Stomach smooth muscle (tissue), 2 donors: ENCODE results near the gene EML1.

Experiments
- H3K27ac ChIP-seq: one replicate; pipeline ENCODE4 v1.7.0; 2013; ENCODE audit warnings: mild to moderate bottlenecking, low read length, inconsistent platforms
- H3K27me3 ChIP-seq, 2 donors: one replicate each; pipeline ENCODE4 v1.7.0; 2013; ENCODE audit warnings: low read length in 2 of 2; ENCODE audit not compliant: insufficient read depth in 2 of 2, control insufficient read depth in 1 of 2
- H3K36me3 ChIP-seq, 2 donors: one replicate each; pipeline ENCODE4 v1.7.0; 2013; ENCODE audit warnings: low read length in 2 of 2; ENCODE audit not compliant: control insufficient read depth in 2 of 2, insufficient read depth in 2 of 2
- H3K4me1 ChIP-seq: one replicate; pipeline ENCODE4 v1.7.0; 2013; ENCODE audit warnings: low read length; ENCODE audit not compliant: control insufficient read depth, insufficient read depth
- H3K4me3 ChIP-seq, 2 donors: one replicate each; pipeline ENCODE4 v1.7.0; 2013; ENCODE audit warnings: low read length in 2 of 2
- H3K9ac ChIP-seq, 2 donors: one replicate each; pipeline ENCODE4 v1.7.0; 2013; ENCODE audit warnings: low read length in 2 of 2, mild to moderate bottlenecking in 1 of 2
- H3K9me3 ChIP-seq, 2 donors: one replicate each; pipeline ENCODE4 v1.7.0; 2013; ENCODE audit warnings: low read length in 2 of 2; ENCODE audit not compliant: control insufficient read depth in 2 of 2
- donor health status: healthy.
- donor health status: Pancreatic carcinoma.

EML1 gene

DNA sequence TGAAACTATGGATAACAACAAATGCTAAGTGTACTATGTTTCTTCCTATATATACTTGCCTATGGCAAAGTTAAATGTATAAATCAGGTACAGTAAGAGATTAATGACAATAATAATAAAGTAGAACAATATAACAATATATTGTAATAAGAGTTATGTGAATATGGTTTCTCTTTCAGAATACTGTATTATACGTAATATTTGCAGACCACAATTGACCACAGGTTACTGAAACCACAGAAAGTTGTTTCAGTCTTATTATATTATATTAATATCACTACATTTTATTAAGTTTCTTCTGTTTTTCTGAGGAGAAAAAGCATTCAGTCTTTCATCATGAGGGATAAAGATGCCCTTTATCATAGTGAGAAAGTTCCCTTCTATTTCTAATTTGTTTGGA, 131.2 kb downstream of the EML1 start:
- Histone ChIP-seq H3K4me3 (no peak overlapping the region), H3K9ac (no peak overlapping the region), H3K27ac (no peak overlapping the region), H3K9me3 (no peaks in the 10 kb centered on the region), H3K36me3 (peaks cover 32 to 39% of the 10 kb centered on the region in 2 donors), H3K4me1 (peaks cover 2% of the 10 kb centered on the region), H3K27me3 (no peaks in the 10 kb centered on the region)

DNA sequence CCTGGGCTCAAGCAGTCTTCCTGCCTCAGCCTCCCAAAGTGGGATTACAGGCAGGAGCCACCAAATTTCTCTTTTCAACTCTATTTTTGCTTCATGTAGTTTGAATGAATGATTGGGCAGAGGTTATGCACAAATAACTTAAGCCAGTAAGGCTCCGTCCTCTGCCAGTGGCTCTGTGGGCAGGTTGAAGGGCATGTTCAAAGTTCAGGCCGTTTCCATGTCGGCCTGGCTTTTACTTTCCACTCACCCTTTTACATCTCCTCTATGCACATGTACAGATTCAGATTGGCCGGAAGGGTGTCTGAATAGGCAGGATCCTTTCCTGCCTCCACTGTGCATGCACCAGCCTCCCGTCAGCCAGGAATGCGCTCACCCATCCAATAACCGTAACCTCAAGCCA, 132.3 kb downstream of the EML1 start:
- Histone ChIP-seq H3K27me3 (no peaks in the 10 kb centered on the region), H3K4me1 (peaks cover 5% of the 10 kb centered on the region), H3K27ac (no peak overlapping the region), H3K4me3 (no peak overlapping the region), H3K9ac (no peak overlapping the region), H3K36me3 (peaks cover 23 to 36% of the 10 kb centered on the region in 2 donors), H3K9me3 (no peaks in the 10 kb centered on the region)

DNA sequence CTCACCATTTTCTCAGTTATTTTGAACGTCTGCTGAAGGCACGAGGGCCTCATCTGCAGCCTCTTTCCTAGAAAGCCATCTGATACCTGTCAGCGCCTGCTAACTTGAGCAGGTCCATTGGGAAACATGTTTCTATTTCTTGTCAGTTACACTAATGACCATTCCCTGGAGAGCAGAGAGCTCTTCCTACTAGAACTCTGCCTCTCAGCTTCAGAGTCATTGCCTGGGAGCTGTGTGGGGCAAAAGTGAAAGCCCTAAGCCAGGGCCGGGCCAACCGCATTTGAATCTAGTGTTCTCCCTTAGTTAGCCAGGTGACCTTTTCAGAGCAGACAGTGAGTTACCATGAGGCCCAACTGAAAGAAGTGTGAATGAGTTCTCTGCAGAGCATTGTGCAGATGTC, 135.8 kb downstream of the EML1 start:
- Histone ChIP-seq H3K27me3 (no peaks in the 10 kb centered on the region), H3K4me3 (no peak overlapping the region), H3K9ac (no peak overlapping the region), H3K27ac (no peak overlapping the region), H3K36me3 (peaks cover 8 to 36% of the 10 kb centered on the region in 2 donors), H3K9me3 (no peaks in the 10 kb centered on the region), H3K4me1 (peaks cover 5% of the 10 kb centered on the region)

DNA sequence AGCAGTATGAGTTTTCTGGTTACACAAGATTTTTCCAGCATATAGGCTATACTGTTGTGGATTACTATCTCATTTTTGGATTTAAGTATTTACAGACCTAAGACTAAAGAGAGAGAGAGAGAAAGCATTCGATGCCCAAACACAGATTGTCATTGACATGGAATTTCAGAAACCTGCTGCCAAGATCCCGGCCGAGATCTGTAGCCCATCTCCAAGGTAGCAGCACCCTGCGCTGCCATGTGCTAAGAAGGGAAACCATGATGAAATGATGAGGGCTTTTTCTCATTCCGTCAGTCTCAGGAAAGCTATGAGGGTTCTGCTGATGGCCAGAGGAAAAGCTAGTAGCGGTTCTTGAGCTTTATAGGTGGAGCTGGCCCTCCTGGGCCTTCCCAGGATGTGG, 136.4 kb downstream of the EML1 start:
- Histone ChIP-seq H3K27ac (no peak overlapping the region), H3K36me3 (peaks cover 8 to 38% of the 10 kb centered on the region in 2 donors)

DNA sequence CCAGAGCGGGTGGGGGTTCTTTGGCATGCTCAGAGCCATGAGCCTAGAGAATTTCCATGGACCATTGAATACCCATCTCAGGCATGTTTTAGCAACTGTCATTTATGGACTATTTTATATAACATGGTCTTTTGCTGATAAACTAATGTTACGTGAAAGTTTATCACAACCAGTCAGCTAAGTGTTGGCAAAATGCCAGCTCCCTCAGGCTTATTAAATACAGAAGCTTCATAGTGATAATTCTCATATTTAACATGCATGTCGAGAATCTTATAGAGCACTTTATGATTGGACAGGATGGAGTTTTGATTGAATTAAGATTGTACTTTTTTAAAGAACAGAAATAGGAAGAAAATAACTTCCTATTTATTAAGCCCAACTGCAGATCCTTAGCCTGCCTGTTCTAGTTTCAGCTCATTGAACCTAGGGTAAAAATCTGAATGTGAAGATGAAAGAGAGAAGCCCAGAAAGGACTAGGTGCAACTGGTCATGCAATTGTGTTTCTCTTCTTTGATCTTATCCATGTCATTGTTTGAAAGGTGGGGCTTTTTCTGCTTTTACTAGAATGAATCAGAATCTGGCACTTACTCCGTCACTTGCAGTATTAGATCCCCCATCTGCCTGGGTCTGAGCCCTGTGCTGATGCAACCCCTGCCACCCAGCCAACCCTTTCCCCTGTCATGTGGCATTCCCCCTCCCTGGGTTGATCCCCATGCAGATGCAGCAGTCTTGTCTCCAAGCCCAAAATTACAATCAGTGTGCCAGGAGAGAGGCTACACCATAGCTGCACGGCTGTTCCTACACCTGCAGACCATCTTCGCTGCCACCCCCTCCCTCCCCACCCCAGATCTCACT, 137.4 kb downstream of the EML1 start:
- Histone ChIP-seq H3K9ac (no peak overlapping the region), H3K4me3 (no peak overlapping the region), H3K27ac (no peak overlapping the region)

More for the DNA sequence above, 136.4 kb downstream of the EML1 start:
- Histone ChIP-seq H3K27me3 (no peaks in the 10 kb centered on the region), H3K4me1 (peaks cover 5% of the 10 kb centered on the region), H3K9ac (no peak overlapping the region), H3K9me3 (no peaks in the 10 kb centered on the region), H3K4me3 (no peak overlapping the region)

DNA sequence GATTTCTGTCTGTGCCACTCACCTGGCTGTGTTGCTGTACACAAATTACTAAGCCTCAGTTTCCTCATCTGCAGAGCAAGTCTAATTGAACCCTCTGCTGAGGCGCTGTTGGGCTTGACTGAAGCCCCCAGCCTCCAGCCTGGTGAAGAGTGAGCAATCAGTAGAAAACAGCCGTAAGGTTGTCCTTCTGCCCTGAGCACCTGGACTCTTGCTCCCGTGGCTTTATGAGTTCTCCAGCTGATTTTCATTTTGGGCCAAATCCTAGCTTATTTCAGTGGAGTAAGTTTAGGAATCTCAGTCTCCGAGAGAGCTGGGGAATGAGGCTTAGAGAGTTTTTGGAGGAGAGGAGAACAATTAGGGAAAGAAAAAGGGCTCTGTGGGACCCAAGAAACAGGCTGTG, 138.1 kb downstream of the EML1 start:
- no peak overlapping the region for H3K27ac ChIP-seq

More for the DNA sequence above, 137.4 kb downstream of the EML1 start:
- Histone ChIP-seq H3K36me3 (peaks cover 9 to 37% of the 10 kb centered on the region in 2 donors), H3K27me3 (no peaks in the 10 kb centered on the region), H3K9me3 (no peaks in the 10 kb centered on the region), H3K4me1 (peaks cover 5% of the 10 kb centered on the region)

DNA sequence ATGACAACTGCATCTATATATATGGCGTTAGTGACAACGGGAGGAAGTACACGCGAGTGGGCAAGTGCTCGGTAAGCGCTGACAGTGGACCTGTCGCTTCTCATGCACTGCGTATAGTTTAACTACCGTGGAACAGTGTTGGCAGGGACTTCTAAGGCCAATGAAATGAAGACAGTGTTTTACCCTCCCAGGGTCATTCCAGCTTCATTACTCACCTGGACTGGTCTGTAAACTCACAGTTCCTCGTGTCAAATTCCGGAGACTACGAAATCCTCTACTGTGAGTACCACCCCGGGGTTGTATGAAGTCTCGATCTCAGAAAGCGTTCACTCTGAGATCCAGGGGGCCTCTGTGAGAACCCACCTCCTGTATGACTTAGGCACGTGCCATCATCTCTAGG, 142.8 kb downstream of the EML1 start:
- H3K36me3 ChIP-seq: peaks cover 52 to 64% of the 10 kb centered on the region in 2 donors

More for the DNA sequence above, 138.1 kb downstream of the EML1 start:
- Histone ChIP-seq H3K36me3 (peaks cover 11 to 40% of the 10 kb centered on the region in 2 donors), H3K27me3 (no peaks in the 10 kb centered on the region), H3K9me3 (no peaks in the 10 kb centered on the region), H3K4me3 (no peak overlapping the region), H3K4me1 (peaks cover 5% of the 10 kb centered on the region), H3K9ac (no peak overlapping the region)

DNA sequence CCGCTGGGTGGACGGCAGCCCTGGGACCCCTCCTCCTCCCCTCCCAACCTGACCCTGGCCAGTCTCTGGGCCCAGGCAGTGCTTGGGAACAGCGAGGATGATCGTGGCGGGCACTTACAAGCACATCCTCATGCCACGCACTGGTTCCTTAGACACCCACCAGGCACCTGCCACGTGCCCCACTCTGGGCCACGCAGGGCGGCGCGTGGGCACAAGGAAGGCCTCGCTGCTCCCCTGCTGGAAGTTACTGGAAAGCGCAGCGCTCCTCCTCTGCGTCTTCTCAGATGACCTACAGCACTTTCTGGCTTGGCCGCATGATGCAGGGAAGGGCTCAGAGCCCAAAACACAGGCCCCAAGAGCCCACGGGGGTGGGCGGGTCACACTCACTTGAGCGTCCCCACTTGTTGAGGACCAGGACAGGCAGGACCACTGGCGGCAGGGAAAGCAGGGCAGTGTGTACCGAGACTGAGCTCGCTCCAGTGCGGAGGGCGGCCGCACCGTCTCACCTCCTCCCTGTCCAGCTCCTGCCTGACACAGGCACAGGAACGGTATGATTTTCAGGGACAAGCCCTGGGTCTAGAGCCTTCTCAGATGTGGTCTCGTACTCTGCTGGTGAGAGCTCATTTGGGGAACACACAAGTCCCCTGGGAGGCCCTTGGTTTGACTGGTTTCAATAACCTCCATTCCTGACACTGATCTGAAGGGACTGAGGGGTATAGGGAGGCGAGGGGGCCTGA, 143.7 kb downstream of the EML1 start:
- H3K9ac ChIP-seq: no peak overlapping the region
- H3K36me3 ChIP-seq: peaks cover 51 to 59% of the 10 kb centered on the region in 2 donors

More for the DNA sequence above, 142.8 kb downstream of the EML1 start:
- Histone ChIP-seq H3K4me1 (no peaks in the 10 kb centered on the region), H3K9ac (no peak overlapping the region), H3K27ac (no peak overlapping the region), H3K27me3 (no peaks in the 10 kb centered on the region), H3K9me3 (no peaks in the 10 kb centered on the region), H3K4me3 (no peak overlapping the region)

DNA sequence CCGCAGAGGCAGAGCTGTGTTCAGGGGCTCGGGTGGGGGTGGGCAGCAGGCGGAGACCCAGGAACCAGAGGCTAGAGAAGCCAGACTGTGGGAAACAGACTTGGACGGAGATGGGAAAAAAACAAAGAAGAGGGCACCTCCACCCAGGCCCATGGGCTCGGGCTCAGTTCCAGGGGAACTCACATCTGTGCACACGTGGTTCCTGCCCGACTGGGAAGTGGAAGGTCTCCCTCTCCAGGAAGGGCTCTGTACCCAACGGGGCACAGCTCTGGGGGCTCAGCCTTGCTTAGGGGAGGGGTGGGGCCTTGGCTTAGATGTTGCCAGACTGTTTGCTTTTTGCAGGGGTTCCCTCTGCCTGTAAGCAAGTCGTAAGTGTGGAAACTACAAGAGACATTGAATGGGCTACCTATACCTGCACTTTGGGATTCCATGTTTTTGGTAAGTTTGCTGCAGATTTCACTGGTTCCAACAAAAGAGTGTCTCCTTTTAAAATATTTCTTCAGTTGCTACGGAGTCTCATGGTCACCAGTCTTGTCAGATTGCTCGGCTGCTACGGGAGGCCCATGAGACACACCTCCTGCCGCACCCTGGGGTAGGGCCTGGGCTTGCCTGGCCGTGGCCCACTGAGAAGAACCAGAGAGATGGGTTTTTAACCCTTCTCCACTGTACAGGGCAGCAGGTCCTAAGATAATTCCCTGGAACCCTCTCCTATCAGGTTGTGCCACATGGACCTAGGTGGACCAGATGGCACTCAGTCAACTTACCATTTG, 144.4 kb downstream of the EML1 start:
- Histone ChIP-seq H3K9ac (no peak overlapping the region), H3K4me3 (no peak overlapping the region), H3K9me3 (no peaks in the 10 kb centered on the region), H3K36me3 (peaks cover 58 to 64% of the 10 kb centered on the region in 2 donors), H3K4me1 (no peaks in the 10 kb centered on the region), H3K27me3 (no peaks in the 10 kb centered on the region), H3K27ac (no peak overlapping the region)

More for the DNA sequence above, 143.7 kb downstream of the EML1 start:
- Histone ChIP-seq H3K27ac (no peak overlapping the region), H3K4me3 (no peak overlapping the region), H3K27me3 (no peaks in the 10 kb centered on the region), H3K4me1 (no peaks in the 10 kb centered on the region), H3K9me3 (no peaks in the 10 kb centered on the region)

DNA sequence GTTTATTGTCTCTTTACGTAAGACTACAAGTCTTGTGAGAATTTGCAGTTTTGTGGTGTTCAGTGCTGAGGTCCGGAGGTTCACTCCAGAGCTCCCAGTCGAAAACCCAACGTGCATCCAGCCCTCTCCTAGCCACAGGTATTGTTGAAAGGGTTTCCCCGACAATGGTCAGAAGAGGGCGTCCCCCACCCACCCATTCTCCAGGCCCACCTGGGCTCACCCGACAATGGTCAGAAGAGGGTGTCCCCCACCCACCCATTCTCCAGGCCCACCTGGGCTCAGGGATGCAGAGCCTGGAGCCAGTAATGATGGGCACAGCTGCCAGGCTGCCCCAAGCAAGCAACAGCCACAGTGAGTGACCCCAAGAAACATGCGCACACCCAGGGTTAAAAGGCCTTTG, 145.2 kb downstream of the EML1 start:
- Histone ChIP-seq H3K4me3 (no peak overlapping the region), H3K9ac (no peak overlapping the region), H3K9me3 (no peaks in the 10 kb centered on the region), H3K36me3 (peaks cover 65 to 69% of the 10 kb centered on the region in 2 donors), H3K27me3 (no peaks in the 10 kb centered on the region), H3K27ac (no peak overlapping the region), H3K4me1 (no peaks in the 10 kb centered on the region)
